Breast epithelium (tissue), 4 donors: ENCODE data around the gene KLRC4. TPM values are rescaled to one million over a fixed set of nuclear protein-coding genes. Genes with fewer than 3 reads are reported as not detected.
"Not testable (repeated sequence)": the region's sequence is repeated elsewhere in the genome, so short reads cannot be mapped to it uniquely, and the experiment has no call there.

Experiments
- DNase-seq, 2 donors: peaks; one replicate each; pipeline ENCODE4 v3.0.0-alpha.2; 2019; ENCODE audit warnings: low spot score in 2 of 2
- H3K27ac ChIP-seq, 2 donors: fragments of 200-600 bp; sonication (generic) in 1 of 2; one replicate each; pipeline ENCODE4 v1.5.1; 2016 to 2019; ENCODE audit warnings: mild to moderate bottlenecking in 1 of 2
- H3K27me3 ChIP-seq, 2 donors: fragments of 200-600 bp; sonication (generic) in 1 of 2; one replicate each; pipeline versions ENCODE4 v1.5.1 to v1.6.0; 2017 to 2019; ENCODE audit warnings: control low read depth in 1 of 2, mild to moderate bottlenecking in 1 of 2
- H3K36me3 ChIP-seq: fragments of 200-600 bp; one replicate; pipeline ENCODE4 v1.5.1; 2019
- H3K4me1 ChIP-seq, 2 donors: fragments of 200-600 bp; sonication (generic); one replicate each; pipeline ENCODE4 v1.5.1; 2016 to 2019; ENCODE audit warnings: control low read depth in 1 of 2
- H3K4me3 ChIP-seq, 3 donors: fragments of 200-600 bp; sonication (generic); 1 replicate in 2 of 3; 2 replicates in 1 of 3; pipeline ENCODE4 v1.5.1; 2016 to 2019; ENCODE audit warnings: mild to moderate bottlenecking in 3 of 3, moderate library complexity in 2 of 3
- H3K9me3 ChIP-seq, 2 donors: fragments of 200-600 bp; sonication (generic) in 1 of 2; one replicate each; pipeline ENCODE4 v1.5.1; 2016 to 2019; ENCODE audit warnings: control low read depth in 1 of 2
- CTCF ChIP-seq, 3 donors: fragments of 450-650 bp; IDR thresholded peaks; one replicate each; pipeline ENCODE4 v1.5.1; 2016 to 2017; ENCODE audit warnings: antibody characterized with exemption in 3 of 3, mild to moderate bottlenecking in 3 of 3, moderate library complexity in 3 of 3
- POLR2A ChIP-seq: fragments of 450-650 bp; IDR thresholded peaks from one replicate; pipeline ENCODE4 v1.6.1; 2016; ENCODE audit warnings: antibody characterized with exemption, mild to moderate bottlenecking, moderate library complexity
- POLR2AphosphoS5 ChIP-seq, 3 donors: sonication (generic); formaldehyde crosslinking; IDR thresholded peaks; one replicate each; pipeline ENCODE4 v1.6.1; 2017; ENCODE audit warnings: antibody characterized with exemption in 3 of 3
- intact Hi-C: fragments of 100-400 bp; cut with DNase I; formaldehyde crosslinking; loops from one replicate; pipeline ENCODE4 v1.15.1; 2023; ENCODE audit warnings: low total_unique reads
- total RNA-seq, 3 donors: library from RNA; depleted of rRNA; stranded (reverse); fragments of >200 nt; gene quantifications; one replicate each; pipeline ENCODE4 v1.1.0, GENCODE V29; 2016

The KLRC4 gene
- total RNA-seq, 3 donors from 2014 or later = 0.66 to 1.5 TPM; not detected in 1

GRCh38 chr12:10392394-10392930 lies 17.1 kb downstream of the KLRC4 start:
- no peak for TF ChIP-seq POLR2AphosphoS5 (IDR thresholded peaks at IDR 0.05)
- no peak for TF ChIP-seq CTCF (IDR thresholded peaks at IDR 0.05)
- TF ChIP-seq POLR2A = no peak
- intact Hi-C loops = no loop called here
- H3K4me1 ChIP-seq = peaks cover 0 to 4% of the 10 kb centered on the region in 2 donors
- peak overlapping the region in 1 of 2 donors; percentile 7 for H3K27ac ChIP-seq
- no peaks in the 10 kb centered on the region for H3K9me3 ChIP-seq
- peak in 1 of 2 donors; percentile 78 for DNase-seq
- no peaks in the 10 kb centered on the region for H3K27me3 ChIP-seq
- H3K36me3 ChIP-seq = no peaks in the 10 kb centered on the region
- no peak overlapping the region for H3K4me3 ChIP-seq

- H3K9me3 ChIP-seq, H3K27me3 ChIP-seq, intact Hi-C loops, H3K4me1 ChIP-seq, H3K36me3 ChIP-seq, DNase-seq, H3K4me3 ChIP-seq, H3K27ac ChIP-seq: not testable (repeated sequence)
Observed at GRCh38 chr12:10390991-10391390, 18.6 kb downstream of the KLRC4 start.

- H3K27me3 ChIP-seq = no peaks in the 10 kb centered on the region
- no peak within 1 kb of the TSS for H3K27ac ChIP-seq
- no peaks in the 10 kb centered on the region for H3K9me3 ChIP-seq
- H3K36me3 ChIP-seq = no peaks in the 10 kb centered on the region
- intact Hi-C loops = no loop called here
- H3K4me1 ChIP-seq = no peaks in the 10 kb centered on the region
- no peak within 1 kb of the TSS for H3K4me3 ChIP-seq
- DNase-seq = no peak
- TF ChIP-seq POLR2AphosphoS5 (IDR thresholded peaks at IDR 0.05) = no peak
- no peak for TF ChIP-seq CTCF (IDR thresholded peaks at IDR 0.05)
- no peak for TF ChIP-seq POLR2A
Observed at GRCh38 chr12:10389904-10390303, 19.7 kb downstream of the KLRC4 start, which contains the start of gene KLRK1. KLRK1 (minus strand) TSS chr12:10390041; CDS start chr12:10388810, 1,231 bp downstream.

GRCh38 chr12:10388624-10389413 lies 20.7 kb downstream of the KLRC4 start:
- no peak for DNase-seq
- H3K4me1 ChIP-seq = no peaks in the 10 kb centered on the region
- peaks cover 0 to 4% of the 10 kb centered on the region in 2 donors for H3K9me3 ChIP-seq
- no peaks in the 10 kb centered on the region for H3K36me3 ChIP-seq
- TF ChIP-seq POLR2A = no peak
- intact Hi-C loops = no loop called here
- H3K4me3 ChIP-seq = no peak overlapping the region
- H3K27me3 ChIP-seq = no peaks in the 10 kb centered on the region
- no peak overlapping the region for H3K27ac ChIP-seq

GRCh38 chr12:10387498-10387897 lies 22.1 kb downstream of the KLRC4 start:
- H3K4me3 ChIP-seq = not testable (repeated sequence)

GRCh38 chr12:10386857-10387256 lies 22.7 kb downstream of the KLRC4 start:
- Histone ChIP-seq H3K4me3 (no peak overlapping the region), H3K9me3 (peaks cover 0 to 4% of the 10 kb centered on the region in 2 donors), H3K36me3 (no peaks in the 10 kb centered on the region), H3K27ac (no peak overlapping the region), H3K4me1 (no peaks in the 10 kb centered on the region), H3K27me3 (no peaks in the 10 kb centered on the region)
- intact Hi-C loops = no loop called here
- no peak for DNase-seq
- TF ChIP-seq CTCF (IDR thresholded peaks at IDR 0.05) = no peak
- no peak for TF ChIP-seq POLR2AphosphoS5 (IDR thresholded peaks at IDR 0.05)
- TF ChIP-seq POLR2A = no peak

More at GRCh38 chr12:10387498-10387897, 22.1 kb downstream of the KLRC4 start:
- H3K9me3 ChIP-seq, H3K4me1 ChIP-seq, H3K27me3 ChIP-seq, H3K36me3 ChIP-seq, intact Hi-C loops, H3K27ac ChIP-seq, DNase-seq: not testable (repeated sequence)
